WTC11 (cell line): Measurements from ENCODE around the gene PCNX1. TPM values are rescaled to one million over a fixed set of nuclear protein-coding genes. Genes with fewer than 3 reads are reported as not detected.
"Not testable (repeated sequence)": the region's sequence is repeated elsewhere in the genome, so short reads cannot be mapped to it uniquely, and the experiment has no call there.

Experiments
- ATAC-seq: fragments of 200-7000 bp; cut with Tn5 transposase; 2 replicates; pipeline ENCODE4 v1.10.0; 2021; ENCODE audit warnings: mild to moderate bottlenecking, moderate library complexity
- CTCF ChIA-PET: fragments of 300-600 bp; sonication (Branson Sonifier 250); formaldehyde crosslinking; loops from one replicate; lab custom pipeline; 2021; ENCODE audit warnings: antibody characterized with exemption; lab: Charles Lee
- POLR2A ChIA-PET: fragments of 350-600 bp; sonication (Branson Sonifier 250); formaldehyde crosslinking; loops from one replicate; lab custom pipeline; 2021; ENCODE audit warnings: antibody characterized with exemption; lab: Charles Lee
- DNase-seq: peaks from one replicate; pipeline ENCODE4 v3.0.0; 2021; ENCODE audit warnings: low spot score
- H3K27ac Mint-ChIP-seq: 2 replicates; pipeline ENCODE4 v1.8.0; 2021; ENCODE audit warnings: mixed read lengths
- H3K27me3 Mint-ChIP-seq: 2 replicates; pipeline ENCODE4 v1.8.0; 2021; ENCODE audit warnings: low read depth, mild to moderate bottlenecking, moderate library complexity, mixed read lengths
- H3K36me3 Mint-ChIP-seq: 2 replicates; pipeline ENCODE4 v1.8.0; 2021; ENCODE audit warnings: mixed read lengths
- H3K4me1 Mint-ChIP-seq: 2 replicates; pipeline ENCODE4 v1.8.0; 2022; ENCODE audit warnings: mixed read lengths
- H3K4me3 Mint-ChIP-seq: 2 replicates; pipeline ENCODE4 v1.8.0; 2021; ENCODE audit warnings: mild to moderate bottlenecking, moderate library complexity, mixed read lengths
- H3K9me3 Mint-ChIP-seq: 2 replicates; pipeline ENCODE4 v1.8.0; 2021; ENCODE audit warnings: mixed read lengths
- CBFB ChIP-seq: sonication (generic); formaldehyde crosslinking; IDR thresholded peaks from 2 replicates; pipeline ENCODE4 v1.8.1; 2022; ENCODE audit warnings: mild to moderate bottlenecking, low read depth, missing genetic modification reagents
- EMX1 ChIP-seq: fragments of 250-450 bp; sonication (Bioruptor Pico); IDR thresholded peaks from 2 replicates; pipeline ENCODE4 v1.8.0; 2021; ENCODE audit warnings: mild to moderate bottlenecking
- FOXK1 ChIP-seq: sonication (generic); formaldehyde crosslinking; IDR thresholded peaks from 2 replicates; pipeline ENCODE4 v1.8.0; 2022; ENCODE audit warnings: mild to moderate bottlenecking, moderate library complexity, missing genetic modification reagents
- GTF2I ChIP-seq: fragments of 250-450 bp; sonication (Bioruptor Pico); conservative IDR thresholded peaks from 2 replicates; pipeline ENCODE4 v1.4.0; 2021; ENCODE audit warnings: mild to moderate bottlenecking
- HMGA2 ChIP-seq: fragments of 250-450 bp; sonication (Bioruptor Pico); IDR thresholded peaks from 2 replicates; pipeline ENCODE4 v1.4.0; 2021; ENCODE audit warnings: mild to moderate bottlenecking, moderate library complexity
- HMGXB4 ChIP-seq: sonication (generic); formaldehyde crosslinking; IDR thresholded peaks from 2 replicates; pipeline ENCODE4 v1.8.1; 2023; ENCODE audit warnings: mild to moderate bottlenecking, moderate library complexity, missing genetic modification reagents
- KAT7 ChIP-seq: sonication (generic); formaldehyde crosslinking; IDR thresholded peaks from 2 replicates; pipeline ENCODE4 v1.8.1; 2023; ENCODE audit warnings: missing genetic modification reagents, mild to moderate bottlenecking, borderline replicate concordance
- MLX ChIP-seq: sonication (generic); formaldehyde crosslinking; IDR thresholded peaks from 2 replicates; pipeline ENCODE4 v1.8.1; 2023; ENCODE audit warnings: mild to moderate bottlenecking, missing genetic modification reagents, moderate library complexity
- NFE2L1 ChIP-seq: sonication (generic); formaldehyde crosslinking; IDR thresholded peaks from 2 replicates; pipeline ENCODE4 v1.8.1; 2023; ENCODE audit warnings: missing genetic modification reagents
- RELA ChIP-seq: sonication (generic); formaldehyde crosslinking; IDR thresholded peaks from 2 replicates; pipeline ENCODE4 v1.8.1; 2022; ENCODE audit warnings: missing genetic modification reagents, mild to moderate bottlenecking, borderline replicate concordance
- SMAD3 ChIP-seq: sonication (generic); formaldehyde crosslinking; IDR thresholded peaks from 2 replicates; pipeline ENCODE4 v1.8.0; 2022; ENCODE audit warnings: missing genetic modification reagents, mild to moderate bottlenecking, borderline replicate concordance
- SP1 ChIP-seq: sonication (generic); formaldehyde crosslinking; conservative IDR thresholded peaks from 2 replicates; pipeline ENCODE4 v1.8.1; 2022; ENCODE audit warnings: missing genetic modification reagents
- STAT6 ChIP-seq: sonication (generic); formaldehyde crosslinking; conservative IDR thresholded peaks from 2 replicates; pipeline ENCODE4 v1.8.1; 2023; ENCODE audit warnings: mild to moderate bottlenecking, low read depth, missing genetic modification reagents, moderate library complexity
- TEAD1 ChIP-seq: sonication (generic); formaldehyde crosslinking; IDR thresholded peaks from 2 replicates; pipeline ENCODE4 v1.8.0; 2022; ENCODE audit warnings: mild to moderate bottlenecking, missing genetic modification reagents
- TP53 ChIP-seq: sonication (generic); formaldehyde crosslinking; IDR thresholded peaks from 2 replicates; pipeline ENCODE4 v1.8.1; 2023; ENCODE audit warnings: mild to moderate bottlenecking, missing genetic modification reagents
- USF1 ChIP-seq: sonication (generic); formaldehyde crosslinking; IDR thresholded peaks from 2 replicates; pipeline ENCODE4 v1.8.0; 2022; ENCODE audit warnings: mild to moderate bottlenecking, missing genetic modification reagents
- ZNF425 ChIP-seq: fragments of 250-450 bp; sonication (Bioruptor Pico); conservative IDR thresholded peaks from 2 replicates; pipeline ENCODE4 v1.9.0; 2021; ENCODE audit warnings: mild to moderate bottlenecking
- total RNA-seq: library from RNA; stranded (reverse); gene quantifications from 3 replicates; pipeline ENCODE4 v1.2.3, GENCODE V29; 2021

Gene PCNX1
- total RNA-seq, 1 experiment from 2014 or later = 46.4 TPM

- TF ChIP-seq SMAD3 (CRISPR knock-in tag) (no peak), TEAD1 (no peak), HMGXB4 (CRISPR knock-in tag) (no peak), ZNF425 (no peak), HMGA2 (CRISPR knock-in tag) (no peak), CBFB (CRISPR knock-in tag) (no peak), KAT7 (CRISPR knock-in tag) (no peak), EMX1 (CRISPR knock-in tag) (no peak)
Observed at GRCh38 chr14:70879448-70879847, 27.8 kb upstream of the PCNX1 start (continued).

- H3K27ac Mint-ChIP-seq, H3K4me1 Mint-ChIP-seq, H3K27me3 Mint-ChIP-seq, H3K4me3 Mint-ChIP-seq, POLR2A ChIA-PET, H3K9me3 Mint-ChIP-seq, H3K36me3 Mint-ChIP-seq, DNase-seq, ATAC-seq: not testable (repeated sequence)
- CTCF ChIA-PET = interaction anchor here (2.1 kb wide), 1 partner anchor 63 kb away, joined by 5 read pairs; no protein-coding TSS in a partner anchor
Observed at GRCh38 chr14:70880888-70881287, 26.4 kb upstream of the PCNX1 start.

GRCh38 chr14:70881549-70882177 is 25.6 kb upstream of the PCNX1 start:
- H3K36me3 Mint-ChIP-seq = no peaks in the 10 kb centered on the region
- CTCF ChIA-PET = interaction anchor here (0.9 to 2.1 kb wide), 2 partner anchors 26 to 64 kb away, joined by 3 to 5 read pairs; partner anchors contain the start of gene PCNX1
- no peak overlapping the region for H3K27ac Mint-ChIP-seq

More at GRCh38 chr14:70881549-70882177, 25.6 kb upstream of the PCNX1 start:
- H3K27me3 Mint-ChIP-seq = no peaks in the 10 kb centered on the region
- no peak for DNase-seq
- 0 out of 2 replicates have a peak, but pooled peaks cover 3% of the 10 kb centered on the region for H3K9me3 Mint-ChIP-seq
- TF ChIP-seq USF1 (CRISPR knock-in tag) = no peak
- no peak for TF ChIP-seq NFE2L1 (CRISPR knock-in tag)
- TF ChIP-seq CBFB (CRISPR knock-in tag) = no peak
- no peak for TF ChIP-seq ZNF425
- no peak for TF ChIP-seq TP53 (CRISPR knock-in tag)
- TF ChIP-seq MLX (CRISPR knock-in tag) = no peak
- no peak for TF ChIP-seq STAT6 (CRISPR knock-in tag)
- no peak for TF ChIP-seq HMGA2 (CRISPR knock-in tag)
- no peak for TF ChIP-seq FOXK1 (CRISPR knock-in tag)
- no peak for TF ChIP-seq GTF2I
- TF ChIP-seq SP1 (CRISPR knock-in tag) = no peak
- no peak for TF ChIP-seq RELA (CRISPR knock-in tag)
- TF ChIP-seq, all 79 proteins: peak for 0
- peaks cover 7% of the 10 kb centered on the region; the same call in 1 of the 2 replicates for H3K4me1 Mint-ChIP-seq
- POLR2A ChIA-PET = no interaction called here
- ATAC-seq = no peak
- H3K4me3 Mint-ChIP-seq = no peak overlapping the region
